Astrocyte (in vitro differentiated cells and primary cell): ENCODE data around the gene CGB1. TPM values are rescaled to one million over a fixed set of nuclear protein-coding genes. Genes with fewer than 3 reads are reported as not detected.

ENCODE experiments used
- DNase-seq: peaks from one replicate; pipeline ENCODE4 v3.0.0-alpha.2; 2010; ENCODE audit warnings: low read depth
- FAIRE-seq: peaks from 2 replicates; lab custom pipeline; 2011; peaks lifted over from hg19 to GRCh38; lab: Jason Lieb, UNC
- H2AFZ ChIP-seq: 2 replicates; pipeline ENCODE4 v1.6.0; 2012; ENCODE audit warnings: low read depth, low read length, inconsistent platforms
- H3K27ac ChIP-seq: 2 replicates; pipeline ENCODE4 v1.5.1; 2011; ENCODE audit warnings: low read depth, low read length, inconsistent platforms
- H3K27me3 ChIP-seq: 2 replicates; pipeline ENCODE4 v1.6.0; 2011; ENCODE audit warnings: low read length, inconsistent platforms; ENCODE audit not compliant: insufficient read depth
- H3K36me3 ChIP-seq: 2 replicates; pipeline ENCODE4 v1.5.1; 2011; ENCODE audit warnings: low read length, inconsistent platforms; ENCODE audit not compliant: insufficient read depth
- H3K4me1 ChIP-seq: 2 replicates; pipeline ENCODE4 v1.5.1; 2011; ENCODE audit warnings: low read length, inconsistent platforms; ENCODE audit not compliant: insufficient read depth
- H3K4me2 ChIP-seq: 2 replicates; pipeline ENCODE4 v1.6.0; 2012; ENCODE audit warnings: low read length, inconsistent platforms
- H3K4me3 ChIP-seq: 2 replicates; pipeline ENCODE4 v1.5.1; 2011; ENCODE audit warnings: low read depth, mild to moderate bottlenecking, low read length, inconsistent platforms; ENCODE audit not compliant: insufficient read depth
- H3K79me2 ChIP-seq: 2 replicates; pipeline ENCODE4 v1.6.0; 2012; ENCODE audit warnings: mild to moderate bottlenecking, low read length, inconsistent platforms; ENCODE audit not compliant: insufficient read depth
- H3K9ac ChIP-seq: 2 replicates; pipeline ENCODE4 v1.6.0; 2012; ENCODE audit warnings: mild to moderate bottlenecking, low read length, inconsistent platforms
- H3K9me3 ChIP-seq: 2 replicates; pipeline ENCODE4 v1.5.1; 2012; ENCODE audit warnings: low read depth, mild to moderate bottlenecking, low read length, inconsistent platforms; ENCODE audit not compliant: insufficient read depth
- H4K20me1 ChIP-seq: 2 replicates; pipeline ENCODE4 v1.6.0; 2012; ENCODE audit warnings: low read length, inconsistent platforms; ENCODE audit not compliant: insufficient read depth
- H3K27ac Mint-ChIP-seq: one replicate; pipeline ENCODE4 v1.8.0; 2021; ENCODE audit warnings: mild to moderate bottlenecking, mixed read lengths; ENCODE audit not compliant: unreplicated experiment
- H3K27me3 Mint-ChIP-seq: one replicate; pipeline ENCODE4 v1.8.0; 2021; ENCODE audit warnings: low read depth, mixed read lengths; ENCODE audit not compliant: unreplicated experiment
- H3K36me3 Mint-ChIP-seq: one replicate; pipeline ENCODE4 v1.8.0; 2021; ENCODE audit warnings: low read depth, mixed read lengths; ENCODE audit not compliant: unreplicated experiment
- H3K4me1 Mint-ChIP-seq: one replicate; pipeline ENCODE4 v1.8.0; 2021; ENCODE audit warnings: low read depth, mixed read lengths; ENCODE audit not compliant: unreplicated experiment
- H3K4me3 Mint-ChIP-seq: one replicate; pipeline ENCODE4 v1.8.0; 2021; ENCODE audit warnings: mild to moderate bottlenecking, moderate library complexity, mixed read lengths; ENCODE audit not compliant: unreplicated experiment
- H3K9me3 Mint-ChIP-seq: one replicate; pipeline ENCODE4 v1.8.0; 2021; ENCODE audit warnings: mild to moderate bottlenecking, mixed read lengths; ENCODE audit not compliant: unreplicated experiment
- CTCF ChIP-seq: IDR thresholded peaks from 2 replicates; pipeline ENCODE4 v1.5.1; 2011; ENCODE audit warnings: low read depth, mild to moderate bottlenecking, inconsistent platforms, low read length, moderate library complexity; ENCODE audit not compliant: insufficient read depth
- EZH2 ChIP-seq: IDR thresholded peaks from 2 replicates; pipeline ENCODE4 v1.6.1; 2012; ENCODE audit warnings: mild to moderate bottlenecking, low read length, inconsistent platforms; ENCODE audit not compliant: insufficient read depth
- total RNA-seq: library from RNA; stranded (reverse); gene quantifications from 2 replicates; pipeline ENCODE4 v1.2.1, GENCODE V29; 2021

Gene CGB1
- total RNA-seq, 1 donor from 2014 or later: 2.3 TPM

- Mint-ChIP-seq H3K4me3 (no peak overlapping the region), H3K4me1 (peaks cover 20% of the 10 kb centered on the region), H3K36me3 (peaks cover 6% of the 10 kb centered on the region), H3K9me3 (no peaks in the 10 kb centered on the region), H3K27ac (peak overlapping the region; percentile 37), H3K27me3 (peaks cover 2% of the 10 kb centered on the region)
- no peak overlapping the region for H3K4me3 ChIP-seq
- FAIRE-seq (no peak), DNase-seq (no peak)
- peaks cover 22% of the 10 kb centered on the region for H3K4me1 ChIP-seq
- TF ChIP-seq EZH2: no peak
- no peak for TF ChIP-seq CTCF
- H3K9ac ChIP-seq: no peak overlapping the region
- H3K27me3 ChIP-seq: no peaks in the 10 kb centered on the region
- H3K27ac ChIP-seq: no peak overlapping the region
- no peak overlapping the region for H2AFZ ChIP-seq
- H4K20me1 ChIP-seq: no peaks in the 10 kb centered on the region
- H3K36me3 ChIP-seq: no peaks in the 10 kb centered on the region
- H3K9me3 ChIP-seq: no peaks in the 10 kb centered on the region
- no peaks in the 10 kb centered on the region for H3K79me2 ChIP-seq
- H3K4me2 ChIP-seq: no peak overlapping the region
Measured at GRCh38 chr19:49020931-49021895, 15.5 kb downstream of the CGB1 start.

GRCh38 chr19:49020342-49020741, 16.4 kb downstream of the CGB1 start:
- H3K27me3 ChIP-seq: no peaks in the 10 kb centered on the region
- DNase-seq: no peak
- no peak overlapping the region for H3K27ac Mint-ChIP-seq
- TF ChIP-seq CTCF (no peak), EZH2 (no peak)
- no peaks in the 10 kb centered on the region for H3K79me2 ChIP-seq
- no peaks in the 10 kb centered on the region for H4K20me1 ChIP-seq
- no peaks in the 10 kb centered on the region for H3K9me3 ChIP-seq
- H3K27me3 Mint-ChIP-seq: peaks cover 2% of the 10 kb centered on the region
- H3K4me2 ChIP-seq: no peak overlapping the region
- H3K36me3 ChIP-seq: peaks cover 4% of the 10 kb centered on the region
- peaks cover 18% of the 10 kb centered on the region for H3K4me1 ChIP-seq
- H3K9me3 Mint-ChIP-seq: no peaks in the 10 kb centered on the region
- no peak overlapping the region for H2AFZ ChIP-seq
- H3K9ac ChIP-seq: no peak overlapping the region
- no peak overlapping the region for H3K4me3 ChIP-seq
- no peak for FAIRE-seq
- no peak overlapping the region for H3K27ac ChIP-seq
- peaks cover 14% of the 10 kb centered on the region for H3K36me3 Mint-ChIP-seq
- H3K4me3 Mint-ChIP-seq: peak overlapping the region; percentile 27
- peaks cover 14% of the 10 kb centered on the region for H3K4me1 Mint-ChIP-seq
